SJCRH30 (cell line): ENCODE results near the gene SPATA31A5. TPM values are rescaled to one million over a fixed set of nuclear protein-coding genes. Genes with fewer than 3 reads are reported as not detected.
"Not testable (repeated sequence)": the region's sequence is repeated elsewhere in the genome, so short reads cannot be mapped to it uniquely, and the experiment has no call there.

Experiments
- DNase-seq, 2 experiments: peaks; one replicate each; pipeline ENCODE4 v3.0.0-alpha.2; 2015 to 2020
- H3K27ac ChIP-seq: fragments of 250-450 bp; sonication (Bioruptor Pico); 2 replicates; pipeline ENCODE4 v1.5.1; 2020; ENCODE audit warnings: mild to moderate bottlenecking, moderate library complexity
- H3K27me3 ChIP-seq: fragments of 250-450 bp; sonication (Bioruptor Pico); 2 replicates; pipeline ENCODE4 v1.5.1; 2020; ENCODE audit warnings: mild to moderate bottlenecking, moderate library complexity
- H3K36me3 ChIP-seq: fragments of 250-450 bp; sonication (Bioruptor Pico); 2 replicates; pipeline ENCODE4 v1.5.1; 2020; ENCODE audit warnings: mild to moderate bottlenecking, moderate library complexity
- H3K4me1 ChIP-seq: fragments of 250-450 bp; sonication (Bioruptor Pico); 2 replicates; pipeline ENCODE4 v1.5.1; 2020; ENCODE audit warnings: mild to moderate bottlenecking, moderate library complexity
- H3K4me3 ChIP-seq: fragments of 250-450 bp; sonication (Bioruptor Pico); 2 replicates; pipeline ENCODE4 v1.5.1; 2020; ENCODE audit warnings: mild to moderate bottlenecking, moderate library complexity
- H3K9me3 ChIP-seq: fragments of 250-450 bp; sonication (Bioruptor Pico); replicated peaks from 2 replicates; pipeline ENCODE4 v1.5.1; 2020; ENCODE audit warnings: mild to moderate bottlenecking, moderate library complexity
- total RNA-seq: library from RNA; depleted of rRNA; stranded (reverse); fragments of >200 nt; shearing (Covaris generic); gene quantifications from 2 replicates; pipeline ENCODE4 v1.2.3, GENCODE V29; 2014; rRNA removed

Gene SPATA31A5
- total RNA-seq: not detected in 2 replicates

GRCh38 chr9:60914107-60914506, at the start of gene SPATA31A5:
Gene SPATA31A5 (plus strand): TSS chr9:60914407. CDS start chr9:60914436, 29 bp downstream.
- H3K9me3 ChIP-seq, DNase-seq, H3K27me3 ChIP-seq, H3K4me3 ChIP-seq, H3K4me1 ChIP-seq, H3K36me3 ChIP-seq, H3K27ac ChIP-seq: not testable (repeated sequence)

- H3K4me1 ChIP-seq, H3K4me3 ChIP-seq, DNase-seq, H3K36me3 ChIP-seq, H3K27me3 ChIP-seq, H3K27ac ChIP-seq, H3K9me3 ChIP-seq: not testable (repeated sequence)
Measured at GRCh38 chr9:60962990-60963350, 48.8 kb downstream of the SPATA31A5 start.

- H3K4me3 ChIP-seq, H3K36me3 ChIP-seq, DNase-seq, H3K27me3 ChIP-seq, H3K27ac ChIP-seq, H3K9me3 ChIP-seq, H3K4me1 ChIP-seq: not testable (repeated sequence)
Measured at GRCh38 chr9:60966382-60966781, 52.2 kb downstream of the SPATA31A5 start.
